GM12872 (cell line): ENCODE measurements around the gene SETMAR.

Experiments
- TF ChIP-seq, protein P1 (sequence below): IDR thresholded peaks from 3 replicates; pipeline ENCODE4 v1.5.1; 2011; ENCODE audit warnings: low read depth, mild to moderate bottlenecking, low read length, moderate library complexity; ENCODE audit not compliant: insufficient read depth

Gene SETMAR

DNA sequence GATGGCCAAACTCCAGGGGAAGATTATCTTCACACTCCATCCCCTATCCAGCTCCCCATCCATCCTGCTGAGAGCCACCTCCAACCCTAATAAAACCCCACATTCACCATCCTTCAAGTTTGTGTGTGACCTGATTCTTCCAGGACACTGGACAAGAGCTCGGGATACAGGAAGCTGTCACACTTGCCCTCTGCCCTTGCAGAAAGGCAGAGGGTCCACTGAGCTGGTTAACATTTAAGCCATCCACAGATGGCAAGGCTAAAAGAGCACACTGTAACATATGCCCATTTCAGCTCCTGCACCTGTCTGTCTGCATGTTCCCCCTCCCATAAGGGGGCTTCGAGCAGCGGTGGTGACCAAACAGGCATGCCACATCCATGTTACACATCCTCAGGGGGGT lies 29.8 kb downstream of the SETMAR start:
- TF ChIP-seq, protein P1, sequence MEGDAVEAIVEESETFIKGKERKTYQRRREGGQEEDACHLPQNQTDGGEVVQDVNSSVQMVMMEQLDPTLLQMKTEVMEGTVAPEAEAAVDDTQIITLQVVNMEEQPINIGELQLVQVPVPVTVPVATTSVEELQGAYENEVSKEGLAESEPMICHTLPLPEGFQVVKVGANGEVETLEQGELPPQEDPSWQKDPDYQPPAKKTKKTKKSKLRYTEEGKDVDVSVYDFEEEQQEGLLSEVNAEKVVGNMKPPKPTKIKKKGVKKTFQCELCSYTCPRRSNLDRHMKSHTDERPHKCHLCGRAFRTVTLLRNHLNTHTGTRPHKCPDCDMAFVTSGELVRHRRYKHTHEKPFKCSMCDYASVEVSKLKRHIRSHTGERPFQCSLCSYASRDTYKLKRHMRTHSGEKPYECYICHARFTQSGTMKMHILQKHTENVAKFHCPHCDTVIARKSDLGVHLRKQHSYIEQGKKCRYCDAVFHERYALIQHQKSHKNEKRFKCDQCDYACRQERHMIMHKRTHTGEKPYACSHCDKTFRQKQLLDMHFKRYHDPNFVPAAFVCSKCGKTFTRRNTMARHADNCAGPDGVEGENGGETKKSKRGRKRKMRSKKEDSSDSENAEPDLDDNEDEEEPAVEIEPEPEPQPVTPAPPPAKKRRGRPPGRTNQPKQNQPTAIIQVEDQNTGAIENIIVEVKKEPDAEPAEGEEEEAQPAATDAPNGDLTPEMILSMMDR, result no peak

DNA sequence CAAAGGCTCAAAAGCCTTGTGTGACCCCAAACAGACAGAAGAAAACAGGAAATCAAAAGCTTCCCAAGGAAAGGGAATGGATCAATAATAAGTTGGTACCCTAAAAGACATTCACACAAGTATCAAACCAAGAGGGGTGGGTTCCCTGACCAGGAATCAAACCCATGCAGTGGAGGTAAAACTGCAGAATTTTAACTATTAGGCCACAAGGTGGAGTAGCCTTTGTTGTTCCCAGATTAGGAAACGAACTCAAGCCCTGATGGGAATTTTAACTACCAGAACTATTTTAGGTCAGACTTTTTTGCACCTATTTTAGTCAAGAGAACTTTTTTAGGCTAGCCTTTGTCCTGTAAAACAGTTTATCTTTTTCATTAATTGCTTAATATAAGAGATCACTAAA lies 31.4 kb downstream of the SETMAR start:
- TF ChIP-seq, protein P1, result no peak

DNA sequence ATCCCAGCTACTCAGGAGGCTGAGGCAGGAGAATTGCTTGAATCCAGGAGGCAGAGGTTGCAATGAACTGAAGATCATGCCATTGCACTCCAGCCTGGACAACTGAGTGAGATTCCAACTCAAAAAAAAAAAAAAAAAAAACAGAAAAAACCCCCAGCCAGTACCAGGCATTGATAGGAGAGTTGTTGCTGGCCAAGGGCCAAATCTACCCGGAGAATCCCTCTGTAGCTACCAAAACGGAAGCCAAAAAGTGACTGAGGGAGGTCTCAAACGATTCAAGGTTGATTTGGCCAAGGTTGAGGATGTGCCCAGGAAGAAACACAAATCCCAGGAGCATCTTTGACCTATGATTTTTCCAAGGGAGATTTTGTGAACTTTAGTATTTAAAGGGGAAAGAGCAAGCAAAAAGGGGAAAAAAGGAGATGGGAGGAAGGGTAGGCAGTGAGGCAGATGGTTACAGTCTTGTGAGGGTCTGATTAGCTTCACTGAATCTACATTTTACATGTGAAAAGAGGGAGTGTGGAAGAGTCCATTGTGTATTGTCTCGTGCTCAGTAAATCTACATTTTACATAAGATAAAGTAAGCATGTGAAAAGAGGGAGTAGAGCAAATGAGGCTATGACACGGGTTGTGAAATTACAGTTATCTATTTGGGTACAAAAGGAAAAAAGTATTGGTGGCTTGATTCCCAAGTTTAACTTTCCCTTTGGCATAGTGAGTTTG lies 32.8 kb downstream of the SETMAR start:
- TF ChIP-seq, protein P1, result no peak

DNA sequence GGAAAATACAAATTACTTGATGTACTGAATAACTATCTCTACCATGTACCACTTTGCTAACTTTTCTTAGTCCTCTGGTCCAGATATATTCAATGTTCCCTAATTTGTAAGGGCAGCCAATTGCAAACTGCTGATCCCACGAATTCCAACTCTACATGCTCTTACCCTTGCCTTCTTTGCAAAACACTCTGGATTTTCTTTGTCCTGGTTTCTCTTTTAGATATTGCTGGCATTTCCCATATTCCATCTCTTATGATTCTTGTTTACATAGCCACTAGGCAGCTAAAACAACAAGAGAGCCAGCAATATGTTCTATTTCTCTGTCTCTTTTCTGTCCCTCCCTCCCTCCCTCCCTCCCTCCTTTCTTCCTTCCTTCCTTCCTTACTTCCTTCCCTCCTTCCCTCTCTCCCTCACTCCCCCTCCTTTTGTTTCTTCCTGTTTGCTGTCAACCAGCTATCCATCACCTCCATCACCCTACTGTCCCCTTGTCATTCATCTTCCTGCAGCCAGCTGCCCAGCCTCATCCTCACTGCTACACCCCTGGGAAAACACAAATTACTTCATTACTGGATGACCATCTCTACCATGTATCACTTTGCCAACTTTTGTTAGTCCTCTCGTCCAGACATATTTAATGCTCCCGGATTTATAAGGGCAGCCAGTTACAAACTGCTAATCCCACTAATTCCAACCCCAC lies 33.8 kb downstream of the SETMAR start:
- TF ChIP-seq, protein P1, result no peak

DNA sequence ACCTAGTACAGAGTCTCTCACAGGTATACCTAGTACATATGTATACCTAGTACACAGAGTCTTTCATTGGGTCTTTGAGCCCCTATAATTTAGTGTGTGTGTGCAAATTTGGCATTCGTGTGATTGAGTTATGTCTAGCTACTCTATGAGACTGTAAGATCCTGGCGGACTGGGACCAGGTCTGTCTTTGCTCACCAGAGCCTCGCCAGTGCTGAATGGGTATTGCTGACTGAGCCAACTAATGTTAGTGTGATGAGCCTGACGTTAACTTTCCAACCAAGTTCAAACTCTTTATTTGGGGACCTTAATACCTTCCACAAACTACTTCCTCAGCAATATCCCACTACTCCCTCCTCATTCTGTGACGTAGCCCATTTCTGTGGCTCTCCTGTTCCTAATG lies 35.6 kb downstream of the SETMAR start:
- TF ChIP-seq, protein P1, result no peak

DNA sequence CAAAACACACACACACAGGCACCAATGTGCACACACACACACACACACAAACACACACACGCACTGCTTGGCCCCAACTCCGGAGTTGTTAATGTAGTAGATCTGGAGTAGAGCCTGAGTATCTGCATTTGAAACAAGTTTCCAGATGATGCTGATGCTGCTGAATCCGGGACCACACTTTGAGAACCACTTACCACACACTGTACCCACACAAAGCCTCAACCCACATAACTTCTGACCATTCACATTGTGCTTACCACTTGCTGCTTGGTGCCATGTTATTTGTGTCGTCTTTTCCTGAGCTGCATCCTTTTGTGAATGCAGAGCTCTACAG lies 36.9 kb downstream of the SETMAR start:
- TF ChIP-seq, protein P1, result no peak

DNA sequence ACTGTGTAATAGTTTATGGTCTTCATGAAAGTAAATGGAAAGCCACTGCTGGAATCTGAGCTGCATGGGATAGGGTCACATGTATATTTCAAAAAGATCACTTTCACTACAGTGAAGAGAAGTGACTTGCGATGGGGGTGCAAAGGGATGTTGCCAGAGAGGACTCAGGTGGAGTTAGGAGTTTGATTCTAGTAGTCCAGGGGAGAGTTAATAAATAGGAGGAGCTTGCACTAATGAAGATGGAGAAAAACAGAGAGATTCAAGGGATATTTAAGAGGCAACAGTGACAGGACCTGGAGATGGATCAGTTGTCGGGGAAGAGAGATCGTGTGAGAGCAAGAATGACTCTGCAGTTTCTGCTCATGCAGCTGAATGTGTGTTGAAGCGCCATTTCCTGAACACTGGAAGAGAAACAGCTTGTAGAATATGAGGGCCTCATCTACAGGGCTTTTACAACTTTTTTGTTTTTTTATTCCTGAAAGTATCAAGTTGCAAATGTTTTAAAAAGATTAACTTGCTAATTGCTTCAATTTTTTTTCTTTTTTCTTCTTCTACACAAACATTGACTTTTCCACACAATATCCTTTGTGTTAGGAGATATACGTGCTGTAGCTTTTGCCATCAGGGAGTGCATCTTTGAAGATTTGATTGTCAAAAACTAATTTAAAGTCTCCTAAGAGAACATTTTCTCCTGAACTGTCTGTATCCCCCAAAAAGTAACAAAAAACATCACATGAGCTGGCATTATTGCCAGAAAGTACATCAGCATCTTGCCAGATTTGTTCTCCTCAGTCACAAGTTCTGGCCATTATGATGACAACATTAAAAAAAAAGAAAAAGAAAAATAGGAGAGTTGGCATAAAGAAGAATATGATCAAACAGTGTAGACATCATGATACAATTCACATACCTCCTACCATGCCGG lies 37.5 kb downstream of the SETMAR start:
- TF ChIP-seq, protein P1, result no peak
